HG03469 (cell line): ENCODE data around the gene FOXO1.
A peak's percentile ranks its signal among the peaks of the same experiment; 100 is the strongest.
"Not testable (repeated sequence)": the region's sequence is repeated elsewhere in the genome, so short reads cannot be mapped to it uniquely, and the experiment has no call there.

Source experiments
- ATAC-seq: cut with Tn5 transposase; IDR thresholded peaks from one replicate; pipeline ENCODE4 v1.9.1; 2021; ENCODE audit warnings: mild to moderate bottlenecking, moderate library complexity, moderate number of reproducible peaks; ENCODE audit not compliant: unreplicated experiment

FOXO1 gene

GRCh38 chr13:40666045-40666932 is at the start of gene FOXO1:
TSS of gene FOXO1 (minus strand) at chr13:40666641. CDS start at chr13:40666212, 429 bp downstream.
- peak; percentile 43 for ATAC-seq

GRCh38 chr13:40714433-40714832 is 48.0 kb upstream of the FOXO1 start:
- not testable (repeated sequence) for ATAC-seq

GRCh38 chr13:40706439-40706838 is 40.0 kb upstream of the FOXO1 start:
- no peak for ATAC-seq

- ATAC-seq = no peak
These were observed 31.3 kb upstream of the FOXO1 start for GRCh38 chr13:40697711-40698110.

GRCh38 chr13:40694426-40694825 is 28.0 kb upstream of the FOXO1 start:
- ATAC-seq = no peak

- peak; percentile 56 for ATAC-seq
These were observed 26.5 kb upstream of the FOXO1 start for GRCh38 chr13:40692946-40693345.

- ATAC-seq = no peak
These were observed 22.3 kb upstream of the FOXO1 start for GRCh38 chr13:40688781-40689180.

GRCh38 chr13:40682449-40683240 is 16.2 kb upstream of the FOXO1 start:
- no peak for ATAC-seq

GRCh38 chr13:40681341-40682146 is 15.1 kb upstream of the FOXO1 start:
- no peak for ATAC-seq

GRCh38 chr13:40680659-40681323 is 14.3 kb upstream of the FOXO1 start:
- ATAC-seq = no peak

- no peak for ATAC-seq
These were observed 13.1 kb upstream of the FOXO1 start for GRCh38 chr13:40679480-40679985.

GRCh38 chr13:40677064-40677463 is 10.6 kb upstream of the FOXO1 start:
- no peak for ATAC-seq

GRCh38 chr13:40676007-40676406 is 9.6 kb upstream of the FOXO1 start:
- no peak for ATAC-seq

GRCh38 chr13:40673414-40673813 is 7.0 kb upstream of the FOXO1 start:
- ATAC-seq = no peak

GRCh38 chr13:40672765-40673397 is 6.4 kb upstream of the FOXO1 start:
- ATAC-seq = no peak

- no peak for ATAC-seq
These were observed 5.7 kb upstream of the FOXO1 start for GRCh38 chr13:40671956-40672764.

GRCh38 chr13:40670307-40670706 is 3.9 kb upstream of the FOXO1 start:
- ATAC-seq = no peak

- no peak for ATAC-seq
These were observed 1.9 kb upstream of the FOXO1 start for GRCh38 chr13:40668335-40668734.

GRCh38 chr13:40667622-40667978 is 1.2 kb upstream of the FOXO1 start:
- no peak for ATAC-seq
